K562 (cell line): ENCODE results near the gene NDUFA7. TPM values are rescaled to one million over a fixed set of nuclear protein-coding genes. Genes with fewer than 3 reads are reported as not detected.

Experiments used
- BRD9 ChIP-seq: fragments of 450-650 bp; IDR thresholded peaks from 2 replicates; pipeline ENCODE4 v1.6.1; 2018; ENCODE audit warnings: low read depth; ENCODE audit not compliant: partially characterized antibody
- CBX5 ChIP-seq: IDR thresholded peaks from 2 replicates; pipeline ENCODE4 v1.6.1; 2014; ENCODE audit warnings: low read depth, borderline replicate concordance
- CXXC5 ChIP-seq: fragments of 250-450 bp; sonication (Bioruptor Pico); IDR thresholded peaks from 2 replicates; pipeline ENCODE4 v1.8.0; 2022; ENCODE audit warnings: inconsistent platforms, mild to moderate bottlenecking, moderate library complexity
- E2F6 ChIP-seq, 2 experiments: IDR thresholded peaks; 2 replicates each; pipeline ENCODE4 v1.6.1; 2011; ENCODE audit warnings: borderline replicate concordance in 1 of 2, control low read depth in 1 of 2, low read depth in 1 of 2, low read length in 1 of 2, mild to moderate bottlenecking in 1 of 2, mixed read lengths in 1 of 2, moderate library complexity in 1 of 2; ENCODE audit not compliant: insufficient read depth in 1 of 2, insufficient read length in 1 of 2, poor library complexity in 1 of 2, severe bottlenecking in 1 of 2; ENCODE audit errors: extremely low read depth in 1 of 2
- FOXK2 ChIP-seq, 2 experiments: fragments of 450-650 bp; IDR thresholded peaks in 1 of 2; conservative IDR thresholded peaks in 1 of 2; 2 replicates each; pipeline ENCODE4 v1.6.1; 2016; ENCODE audit warnings: low read depth in 2 of 2, mild to moderate bottlenecking in 1 of 2
- GMEB1 ChIP-seq: fragments of 250-450 bp; sonication (Bioruptor Pico); IDR thresholded peaks from 2 replicates; pipeline ENCODE4 v1.4.0; 2020; ENCODE audit warnings: mild to moderate bottlenecking
- GTF2F1 ChIP-seq: IDR thresholded peaks from 2 replicates; pipeline ENCODE4 v1.6.1; 2011; ENCODE audit warnings: low read depth, low read length, improper control_type of control experiment
- LARP7 ChIP-seq: fragments of 450-650 bp; IDR thresholded peaks from 2 replicates; pipeline ENCODE4 v1.6.1; 2016
- MTA1 ChIP-seq: fragments of 450-650 bp; IDR thresholded peaks from 2 replicates; pipeline ENCODE4 v1.6.1; 2017; ENCODE audit warnings: borderline replicate concordance
- NBN ChIP-seq: fragments of 450-650 bp; IDR thresholded peaks from 2 replicates; pipeline ENCODE4 v1.6.1; 2016; ENCODE audit warnings: low read depth, mild to moderate bottlenecking
- NR2C1 ChIP-seq, 2 experiments: fragments of 450-650 bp; IDR thresholded peaks; 2 replicates each; pipeline ENCODE4 v1.6.1; 2017; ENCODE audit warnings: mild to moderate bottlenecking in 2 of 2, antibody characterized with exemption in 1 of 2, inconsistent platforms in 1 of 2, missing compliant biosample characterization in 1 of 2, missing genetic modification characterization in 1 of 2
- POLR2AphosphoS2 ChIP-seq: IDR thresholded peaks from 2 replicates; pipeline ENCODE4 v1.6.1; 2012; ENCODE audit warnings: low read length, improper control_type of control experiment
- PTRF ChIP-seq: fragments of 450-650 bp; IDR thresholded peaks from 2 replicates; pipeline ENCODE4 v1.6.1; 2016; ENCODE audit warnings: mild to moderate bottlenecking, missing genetic modification characterization, missing compliant biosample characterization
- RAD21 ChIP-seq, 2 experiments: fragments of 250-450 bp in 1 of 2; fragments of 450-650 bp in 1 of 2; sonication (Bioruptor Pico) in 1 of 2; formaldehyde crosslinking in 1 of 2; IDR thresholded peaks in 1 of 2; conservative IDR thresholded peaks in 1 of 2; 2 replicates each; pipeline versions ENCODE4 v1.4.0 to v1.8.0; 2020 to 2022; ENCODE audit warnings: mild to moderate bottlenecking in 2 of 2, moderate library complexity in 1 of 2
- RB1 ChIP-seq: fragments of 450-650 bp; IDR thresholded peaks from 2 replicates; pipeline ENCODE4 v1.6.1; 2017; ENCODE audit warnings: low read depth, mild to moderate bottlenecking
- SP1 ChIP-seq: sonication (generic); formaldehyde crosslinking; IDR thresholded peaks from 2 replicates; pipeline ENCODE4 v1.8.1; 2022; ENCODE audit warnings: mild to moderate bottlenecking, missing genetic modification reagents
- TAF7 ChIP-seq: fragments of 450-650 bp; IDR thresholded peaks from 2 replicates; pipeline ENCODE4 v1.6.1; 2016; ENCODE audit warnings: missing genetic modification characterization, missing compliant biosample characterization
- TAL1 ChIP-seq: fragments of 450-650 bp; IDR thresholded peaks from 2 replicates; pipeline ENCODE4 v1.6.1; 2016; ENCODE audit warnings: mild to moderate bottlenecking
- VEZF1 ChIP-seq: fragments of 200-800 bp; sonication (Bioruptor generic); IDR thresholded peaks from 2 replicates; pipeline ENCODE4 v1.6.1; 2017; ENCODE audit warnings: missing genetic modification characterization, missing compliant biosample characterization
- ZNF639 ChIP-seq, 2 experiments: fragments of 200-800 bp in 1 of 2; sonication (Bioruptor generic) in 1 of 2; sonication (generic) in 1 of 2; formaldehyde crosslinking in 1 of 2; IDR thresholded peaks in 1 of 2; conservative IDR thresholded peaks in 1 of 2; 2 replicates each; pipeline versions ENCODE4 v1.5.0 to v1.6.1; 2016 to 2020; ENCODE audit warnings: missing compliant biosample characterization in 1 of 2, missing genetic modification characterization in 1 of 2, missing genetic modification reagents in 1 of 2
- ZNF764 ChIP-seq: fragments of 250-450 bp; sonication (Bioruptor Pico); IDR thresholded peaks from 2 replicates; pipeline ENCODE4 v1.4.0; 2020; ENCODE audit warnings: low read depth, mild to moderate bottlenecking, moderate library complexity
- polyA plus RNA-seq, 8 experiments: library from polyadenylated mRNA; depleted of rRNA in 4 of 8; stranded (reverse) in 5 of 8; unstranded in 3 of 8; fragments of >200 nt; fragmentation: Nextera tagmentation in 2 of 8; fragmentation: Illumina TruSeq in 1 of 8; extraction: Ambion mirVana in 2 of 8; extraction: Trizol in 1 of 8; gene quantifications; 2 replicates each; pipeline versions ENCODE4 v1.2.1 to v1.2.3, GENCODE V29; 2011 to 2014; ENCODE audit warnings: inconsistent platforms in 1 of 8, missing spikeins in 1 of 8
- total RNA-seq, 7 experiments: library from RNA; depleted of rRNA in 6 of 7; stranded (reverse); fragments of >200 nt in 6 of 7; fragmentation: Illumina TruSeq in 2 of 7; extraction: Trizol in 2 of 7; gene quantifications; 2 replicates each; pipeline versions ENCODE4 v1.2.1 to v1.2.3, GENCODE V29; 2011 to 2021; ENCODE audit warnings: low replicate concordance in 1 of 7

NDUFA7 gene
- total and polyA plus RNA-seq, 9 of the 15 experiments (the other 6 are each of a cell fraction or from before 2014, with no cell fraction given), result 70.8 to 348 (median 142) TPM

- TF ChIP-seq VEZF1 (CRISPR knock-in tag), result peak; percentile 73; the same call in 1 of the 2 replicates
- TF ChIP-seq POLR2AphosphoS2, result no peak
- peak; percentile 23 to 30; a peak in 2 of 4 replicates for TF ChIP-seq RAD21 (CRISPR knock-in tag; conservative IDR thresholded peaks at IDR 0.05 in 1 of 2, IDR thresholded peaks at IDR 0.05 in 1 of 2)
- peak; percentile 21 to 43 for TF ChIP-seq E2F6 (IDR thresholded peaks at IDR 0.05; ENCODE audit: borderline replicate concordance in 1 of 2, extremely low read depth in 1 of 2, insufficient read depth in 1 of 2, insufficient read length in 1 of 2, low read depth in 1 of 2, low read length in 1 of 2, poor library complexity in 1 of 2, severe bottlenecking in 1 of 2)
- 0 out of 2 replicates have a peak, but pooled peaks have one; percentile 7 for TF ChIP-seq NBN
- no peak for TF ChIP-seq PTRF (tag)
- peak; percentile 96 for TF ChIP-seq MTA1
- TF ChIP-seq LARP7, result 0 out of 2 replicates have a peak, but pooled peaks have one; percentile 19
- TF ChIP-seq GTF2F1, result peak; percentile 94
- 0 out of 2 replicates have a peak, but pooled peaks have one; percentile 34 for TF ChIP-seq NR2C1 (IDR thresholded peaks at IDR 0.05)
- TF ChIP-seq NR2C1 (tag; IDR thresholded peaks at IDR 0.05), result no peak
- peak; percentile 60 to 66; a peak in 3 of 4 replicates for TF ChIP-seq FOXK2 (conservative IDR thresholded peaks at IDR 0.05 in 1 of 2, IDR thresholded peaks at IDR 0.05 in 1 of 2; ENCODE audit: low read depth in 2 of 2)
- 0 out of 4 replicates have a peak, but pooled peaks of 1 of the 2 experiments have one; percentile 56 for TF ChIP-seq ZNF639 (CRISPR knock-in tag; conservative IDR thresholded peaks at IDR 0.05 in 1 of 2, IDR thresholded peaks at IDR 0.05 in 1 of 2)
- peak; percentile 95 for TF ChIP-seq SP1
- TF ChIP-seq TAF7, result peak; percentile 96
- TF ChIP-seq CXXC5 (CRISPR knock-in tag), result peak; percentile 88
- peak; percentile 12 for TF ChIP-seq BRD9
- TF ChIP-seq ZNF764, result no peak
- TF ChIP-seq RB1, result peak; percentile 75
- TF ChIP-seq TAL1, result no peak
- TF ChIP-seq GMEB1 (CRISPR knock-in tag), result peak; percentile 71
- 0 out of 2 replicates have a peak, but pooled peaks have one; percentile 7 for TF ChIP-seq CBX5
Observed at GRCh38 chr19:8321067-8321985, at the start of gene NDUFA7, which contains the start of gene RPS28 (continued).
